GM12878 (cell line): ENCODE data around the gene TMEM138. TPM values are rescaled to one million over a fixed set of nuclear protein-coding genes. Genes with fewer than 3 reads are reported as not detected.

Experiments
- ATAC-seq: fragments of 200-7000 bp; cut with Tn5 transposase; 3 replicates; pipeline ENCODE4 v1.9.1; 2020; ENCODE audit warnings: mild to moderate bottlenecking, moderate library complexity
- BruUV-seq: library from RNA; stranded (reverse); fragments of 400-500 nt; replicated peaks from 2 replicates; lab custom pipeline; 2021; lab: Mats Ljungman, UMichigan
- CTCF ChIA-PET: fragments of 300-600 bp; sonication (Branson Sonifier 250); formaldehyde crosslinking; extraction: SDS; loops from one replicate; lab custom pipeline; 2021; ENCODE audit warnings: inconsistent platforms; lab: Yijun Ruan, JAX
- POLR2A ChIA-PET: fragments of 350-600 bp; formaldehyde crosslinking; extraction: SDS; loops from one replicate; lab custom pipeline; 2021; ENCODE audit warnings: inconsistent platforms; lab: Charles Lee
- RAD21 ChIA-PET: fragments of 300-600 bp; sonication (Branson Sonifier 250); formaldehyde crosslinking; loops from one replicate; lab custom pipeline; 2023; ENCODE audit warnings: antibody characterized with exemption; ENCODE audit not compliant: unreplicated experiment; lab: Charles Lee
- SMC1A ChIA-PET: fragments of 300-600 bp; sonication (Branson Sonifier 250); formaldehyde crosslinking; loops from one replicate; lab custom pipeline; 2023; ENCODE audit not compliant: unreplicated experiment, uncharacterized antibody; lab: Charles Lee
- DNase-seq: peaks from one replicate; pipeline ENCODE4 v3.0.0-alpha.2; 2011; ENCODE audit warnings: low read depth, low spot score
- FAIRE-seq: peaks from 3 replicates; lab custom pipeline; 2011; peaks lifted over from hg19 to GRCh38; lab: Jason Lieb, UNC
- H2AFZ ChIP-seq: 2 replicates; pipeline ENCODE4 v1.6.0; 2011; ENCODE audit warnings: low read depth, low read length, control low read depth; ENCODE audit not compliant: control insufficient read depth
- H3K27ac ChIP-seq: 2 replicates; pipeline ENCODE4 v1.5.1; 2011; ENCODE audit warnings: control low read depth; ENCODE audit not compliant: control insufficient read depth, insufficient read depth
- H3K27me3 ChIP-seq, 2 experiments: replicated peaks in 1 of 2; 2 replicates each; pipeline versions ENCODE4 v1.6.0 to v1.6.1; 2011; ENCODE audit warnings: low read length in 1 of 2; ENCODE audit not compliant: control insufficient read depth in 2 of 2, insufficient read depth in 2 of 2
- H3K36me3 ChIP-seq, 2 experiments: 2 replicates each; pipeline ENCODE4 v1.5.1; 2011; ENCODE audit warnings: low read length in 1 of 2; ENCODE audit not compliant: control insufficient read depth in 2 of 2, insufficient read depth in 2 of 2
- H3K4me1 ChIP-seq: 2 replicates; pipeline ENCODE4 v1.6.1; 2011; ENCODE audit warnings: mild to moderate bottlenecking, low read length, moderate library complexity, mixed read lengths; ENCODE audit not compliant: control insufficient read depth, insufficient read depth
- H3K4me2 ChIP-seq: 2 replicates; pipeline ENCODE4 v1.6.0; 2011; ENCODE audit warnings: control low read depth; ENCODE audit not compliant: control insufficient read depth, insufficient read depth
- H3K4me3 ChIP-seq: fragments of 200-600 bp; sonication (generic); 2 replicates; pipeline ENCODE4 v1.5.1; 2016
- H3K79me2 ChIP-seq: 2 replicates; pipeline ENCODE4 v1.6.0; 2011; ENCODE audit warnings: low read length; ENCODE audit not compliant: control insufficient read depth, insufficient read depth
- H3K9ac ChIP-seq: 2 replicates; pipeline ENCODE4 v1.8.0; 2011; ENCODE audit warnings: low read length, control low read depth, mixed read lengths; ENCODE audit not compliant: control insufficient read depth, insufficient read depth
- H3K9me3 ChIP-seq: replicated peaks from 3 replicates; pipeline ENCODE4 v1.5.1; 2011; ENCODE audit warnings: mild to moderate bottlenecking, low read length; ENCODE audit not compliant: control insufficient read depth, insufficient read depth
- H4K20me1 ChIP-seq: 2 replicates; pipeline ENCODE4 v1.6.0; 2011; ENCODE audit not compliant: control insufficient read depth, insufficient read depth
- BCL3 ChIP-seq: IDR thresholded peaks from 2 replicates; pipeline ENCODE4 v1.6.1; 2011; ENCODE audit warnings: borderline replicate concordance, low read depth, mild to moderate bottlenecking, moderate library complexity, low read length; ENCODE audit not compliant: insufficient read depth, poor library complexity, severe bottlenecking
- CHD2 ChIP-seq: IDR thresholded peaks from 2 replicates; pipeline ENCODE4 v1.6.1; 2011; ENCODE audit warnings: low read depth, low read length, improper control_type of control experiment, borderline replicate concordance
- CHD4 ChIP-seq: fragments of 200-600 bp; sonication (generic); IDR thresholded peaks from 2 replicates; pipeline ENCODE4 v1.6.1; 2016; ENCODE audit warnings: mild to moderate bottlenecking
- HSF1 ChIP-seq: fragments of 150-350 bp; IDR thresholded peaks from 2 replicates; pipeline ENCODE4 v1.6.1; 2014; ENCODE audit warnings: mild to moderate bottlenecking, low read depth, low read length
- NBN ChIP-seq: fragments of 450-650 bp; IDR thresholded peaks from 2 replicates; pipeline ENCODE4 v1.6.1; 2016
- NFYA ChIP-seq: IDR thresholded peaks from 2 replicates; pipeline ENCODE4 v1.6.1; 2011; ENCODE audit warnings: low read depth, mild to moderate bottlenecking, low read length, improper control_type of control experiment, borderline replicate concordance
- STAT3 ChIP-seq: IDR thresholded peaks from 2 replicates; pipeline ENCODE4 v1.6.1; 2011; ENCODE audit warnings: low read depth, low read length, improper control_type of control experiment
- YBX1 ChIP-seq: fragments of 450-650 bp; IDR thresholded peaks from 2 replicates; pipeline ENCODE4 v1.6.1; 2016; ENCODE audit warnings: antibody characterized with exemption
- ZBTB40 ChIP-seq: fragments of 450-650 bp; IDR thresholded peaks from 2 replicates; pipeline ENCODE4 v1.6.1; 2016; ENCODE audit warnings: mild to moderate bottlenecking, moderate library complexity, borderline replicate concordance
- WGBS: methylation state at CpG from one replicate; pipeline ENCODE4 v1.1.6; 2016; ENCODE audit warnings: low lambda C conversion rate; ENCODE audit not compliant: insufficient replicate concordance, insufficient coverage; ENCODE audit errors: missing lambda C conversion rate; 5-methylcytosine and 5-hydroxymethylcytosine counted together
- in situ Hi-C: fragments of 300-500 bp; cut with MboI; formaldehyde crosslinking; loops from 9 replicates; pipeline ENCODE4 v1.14.3; 2018; ENCODE audit warnings: mixed read lengths
- intact Hi-C: fragments of 100-400 bp; cut with micrococcal nuclease; formaldehyde crosslinking; loops from one replicate; pipeline ENCODE4 v1.14.2; 2022; ENCODE audit not compliant: unreplicated experiment
- polyA plus RNA-seq, 11 experiments: library from polyadenylated mRNA; depleted of rRNA in 4 of 11; unstranded in 6 of 11; stranded (reverse) in 5 of 11; fragments of >200 nt; fragmentation: Nextera tagmentation in 4 of 11; fragmentation: Illumina TruSeq in 1 of 11; extraction: Ambion mirVana in 4 of 11; extraction: Trizol in 1 of 11; gene quantifications; 1 replicate in 1 of 11; 2 replicates in 10 of 11; pipeline versions ENCODE4 v1.2.1 to v1.2.3, GENCODE V29; 2011 to 2016; ENCODE audit warnings: inconsistent platforms in 2 of 11, missing spikeins in 2 of 11, low read depth in 1 of 11
- total RNA-seq, 4 experiments: library from RNA; depleted of rRNA in 3 of 4; stranded (reverse); fragments of >200 nt in 3 of 4; fragmentation: Illumina TruSeq in 1 of 4; extraction: Trizol in 1 of 4; gene quantifications; 2 replicates each; pipeline versions ENCODE4 v1.2.1 to v1.2.3, GENCODE V29; 2013 to 2021

TMEM138 gene
- total and polyA plus RNA-seq, 10 of the 15 experiments (the other 5 are each of a cell fraction or from before 2014, with no cell fraction given): 28.5 to 116 (median 73.4) TPM

- TF ChIP-seq ZBTB40 (no peak), BCL3 (no peak), HSF1 (no peak)
Measured at GRCh38 chr11:61401573-61401972, 39.4 kb downstream of the TMEM138 start (continued).

GRCh38 chr11:61403658-61404057, 41.5 kb downstream of the TMEM138 start:
- peaks cover 19 to 43% of the 10 kb centered on the region in 2 experiments for H3K36me3 ChIP-seq
- H4K20me1 ChIP-seq: no peaks in the 10 kb centered on the region; the same call in 1 of the 2 replicates
- ChIA-PET CTCF (no interaction called here), POLR2A (no interaction called here), SMC1A (no interaction called here), RAD21 (no interaction called here)
- H2AFZ ChIP-seq: no peak overlapping the region
- no peak for FAIRE-seq
- BruUV-seq: no TSS peak
- WGBS: 100% methylated on average over 1 of the region's 1 CpG
- no peak for DNase-seq
- H3K4me1 ChIP-seq: no peaks in the 10 kb centered on the region
- no peak overlapping the region for H3K9ac ChIP-seq
- no peaks in the 10 kb centered on the region for H3K79me2 ChIP-seq
- intact Hi-C loops (no loop called here), in situ Hi-C loops (no loop called here)
- TF ChIP-seq CHD4 (no peak), YBX1 (no peak), NBN (no peak), NFYA (no peak), STAT3 (no peak), CHD2 (no peak)
- H3K27ac ChIP-seq: no peak overlapping the region
- no peak overlapping the region for H3K4me2 ChIP-seq
- ATAC-seq: no peak
- no peaks in the 10 kb centered on the region for H3K27me3 ChIP-seq
- H3K4me3 ChIP-seq: no peak overlapping the region
- H3K9me3 ChIP-seq: no peaks in the 10 kb centered on the region
